HEK293 (cell line): ENCODE data around the gene AKNA.

Experiments used
- AEBP2 ChIP-seq: fragments of 450-650 bp; formaldehyde crosslinking; IDR thresholded peaks from 2 replicates; pipeline ENCODE4 v1.5.1; 2016; ENCODE audit warnings: missing biosample characterization, missing genetic modification characterization, borderline replicate concordance
- CTCF ChIP-seq: fragments of 450-650 bp; formaldehyde crosslinking; IDR thresholded peaks from 2 replicates; pipeline ENCODE4 v1.5.1; 2016; ENCODE audit warnings: missing biosample characterization, missing genetic modification characterization
- GLIS2 ChIP-seq: fragments of 450-650 bp; formaldehyde crosslinking; IDR thresholded peaks from 2 replicates; pipeline ENCODE4 v1.5.1; 2016; ENCODE audit warnings: missing biosample characterization, missing genetic modification characterization
- MYNN ChIP-seq: fragments of 450-650 bp; formaldehyde crosslinking; IDR thresholded peaks from 2 replicates; pipeline ENCODE4 v1.5.1; 2016; ENCODE audit warnings: missing biosample characterization, missing genetic modification characterization, borderline replicate concordance
- ZBTB17 ChIP-seq: fragments of 450-650 bp; formaldehyde crosslinking; IDR thresholded peaks from 2 replicates; pipeline ENCODE4 v1.5.1; 2016; ENCODE audit warnings: missing biosample characterization, missing genetic modification characterization
- ZNF121 ChIP-seq: fragments of 450-650 bp; formaldehyde crosslinking; IDR thresholded peaks from 2 replicates; pipeline ENCODE4 v1.5.1; 2016; ENCODE audit warnings: missing biosample characterization, missing genetic modification characterization
- ZNF48 ChIP-seq: fragments of 450-650 bp; formaldehyde crosslinking; IDR thresholded peaks from 2 replicates; pipeline ENCODE4 v1.5.1; 2016; ENCODE audit warnings: missing biosample characterization, missing genetic modification characterization

- no peak for TF ChIP-seq CTCF (tag by site-specific recombination)
- no peak for TF ChIP-seq ZNF121
- no peak for TF ChIP-seq AEBP2 (tag by site-specific recombination)
- TF ChIP-seq ZNF48 (tag by site-specific recombination) = no peak
- TF ChIP-seq ZBTB17 (tag by site-specific recombination) = no peak
- no peak for TF ChIP-seq MYNN (tag by site-specific recombination)
- TF ChIP-seq GLIS2 (tag by site-specific recombination) = no peak
Measured at GRCh38 chr9:114386361-114386885, 1.4 kb downstream of the AKNA start.
